ENCODE measurements around the gene CAMK1G. TPM values are rescaled to one million over a fixed set of nuclear protein-coding genes. Genes with fewer than 3 reads are reported as not detected.

Gene CAMK1G
- total and polyA plus RNA-seq, 9 of the 15 experiments (the other 6 are each of a cell fraction or from before 2014, with no cell fraction given), result not detected

DNA sequence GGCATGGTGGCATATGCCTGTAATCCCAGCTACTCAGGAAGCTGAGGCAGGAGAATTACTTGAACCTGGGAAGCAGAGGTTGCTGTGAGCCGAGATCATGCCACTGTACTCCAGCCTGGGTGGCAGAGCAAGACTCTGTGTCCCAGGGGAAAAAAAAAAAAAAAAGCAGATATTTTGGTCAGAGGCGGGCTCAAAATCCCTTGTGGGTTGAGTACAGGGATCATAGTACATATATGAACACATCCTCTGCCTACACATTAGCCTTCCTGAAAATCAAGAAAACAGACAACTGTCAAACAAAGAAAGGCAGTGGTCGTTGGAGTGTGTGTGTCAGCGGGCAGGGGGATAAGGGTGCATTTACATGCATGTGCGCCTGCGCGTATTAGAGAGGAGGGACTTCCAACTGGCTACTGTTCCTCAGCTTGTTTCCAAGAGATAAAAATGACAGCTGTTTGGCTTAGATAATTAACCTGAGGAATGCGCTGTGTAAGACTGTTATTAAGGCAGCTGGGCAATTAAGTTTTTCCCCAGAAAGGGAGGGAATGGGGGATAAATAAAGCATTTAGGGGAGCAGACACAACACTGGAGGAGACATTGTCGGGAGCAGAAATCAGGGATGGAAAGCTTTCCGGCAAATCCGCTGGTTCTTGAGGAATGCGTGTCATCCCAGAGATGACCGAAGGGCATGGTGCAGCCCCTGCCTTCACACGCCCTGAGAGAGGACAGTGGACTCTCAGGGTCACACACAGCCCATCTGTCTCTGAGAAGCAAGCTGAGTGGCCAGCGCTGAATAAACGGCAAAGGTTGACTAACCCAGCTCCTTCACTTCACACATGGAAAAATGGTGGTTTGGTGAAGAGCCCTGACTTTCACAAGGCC lies 62.3 kb downstream of the CAMK1G start (continued):
- TF ChIP-seq CREBBP (IDR thresholded peaks at IDR 0.05; ENCODE audit: low read depth, low read length) (no peak), JUND (IDR thresholded peaks at IDR 0.05; ENCODE audit: borderline replicate concordance, low read depth, low read length) (peak; percentile 54; the same call in 1 of the 2 replicates), JUND (tag; IDR thresholded peaks at IDR 0.05; ENCODE audit: borderline replicate concordance, low read depth, low read length) (peak; percentile 51; the same call in 2 of the 3 replicates), RBBP5 (IDR thresholded peaks at IDR 0.05; ENCODE audit: borderline replicate concordance, insufficient read depth, low read length, poor library complexity, severe bottlenecking) (peak; percentile 75), SRF (CRISPR knock-in tag; IDR thresholded peaks at IDR 0.05) (no peak), ZNF282 (CRISPR knock-in tag; IDR thresholded peaks at IDR 0.05) (no peak), XRCC4 (IDR thresholded peaks at IDR 0.05; ENCODE audit: extremely low read depth, insufficient read depth, insufficient read length) (no peak), SMAD1 (IDR thresholded peaks at IDR 0.05; ENCODE audit: low read depth, low read length, partially characterized antibody) (no peak), RCOR1 (IDR thresholded peaks at IDR 0.05; ENCODE audit: borderline replicate concordance in 1 of 2, low read depth in 2 of 2, low read length in 2 of 2) (peak in 1 of 2 experiments; percentile 79; a peak in 2 of 4 replicates), SLC30A9 (CRISPR knock-in tag; IDR thresholded peaks at IDR 0.05) (no peak), ZBTB43 (CRISPR knock-in tag; IDR thresholded peaks at IDR 0.05) (no peak), BCL6 (CRISPR knock-in tag; IDR thresholded peaks at IDR 0.05) (peak; percentile 18; the same call in 1 of the 2 replicates), ZNF512 (tag; IDR thresholded peaks at IDR 0.05) (no peak), TOE1 (IDR thresholded peaks at IDR 0.05; ENCODE audit: borderline replicate concordance) (no peak), TOE1 (CRISPR knock-in tag; IDR thresholded peaks at IDR 0.05; ENCODE audit: borderline replicate concordance, low read depth) (0 out of 2 replicates have a peak, but pooled peaks have one; percentile 11), RAD51 (IDR thresholded peaks at IDR 0.05; ENCODE audit: borderline replicate concordance, low read depth) (no peak)
- TF ChIP-seq, protein P1, sequence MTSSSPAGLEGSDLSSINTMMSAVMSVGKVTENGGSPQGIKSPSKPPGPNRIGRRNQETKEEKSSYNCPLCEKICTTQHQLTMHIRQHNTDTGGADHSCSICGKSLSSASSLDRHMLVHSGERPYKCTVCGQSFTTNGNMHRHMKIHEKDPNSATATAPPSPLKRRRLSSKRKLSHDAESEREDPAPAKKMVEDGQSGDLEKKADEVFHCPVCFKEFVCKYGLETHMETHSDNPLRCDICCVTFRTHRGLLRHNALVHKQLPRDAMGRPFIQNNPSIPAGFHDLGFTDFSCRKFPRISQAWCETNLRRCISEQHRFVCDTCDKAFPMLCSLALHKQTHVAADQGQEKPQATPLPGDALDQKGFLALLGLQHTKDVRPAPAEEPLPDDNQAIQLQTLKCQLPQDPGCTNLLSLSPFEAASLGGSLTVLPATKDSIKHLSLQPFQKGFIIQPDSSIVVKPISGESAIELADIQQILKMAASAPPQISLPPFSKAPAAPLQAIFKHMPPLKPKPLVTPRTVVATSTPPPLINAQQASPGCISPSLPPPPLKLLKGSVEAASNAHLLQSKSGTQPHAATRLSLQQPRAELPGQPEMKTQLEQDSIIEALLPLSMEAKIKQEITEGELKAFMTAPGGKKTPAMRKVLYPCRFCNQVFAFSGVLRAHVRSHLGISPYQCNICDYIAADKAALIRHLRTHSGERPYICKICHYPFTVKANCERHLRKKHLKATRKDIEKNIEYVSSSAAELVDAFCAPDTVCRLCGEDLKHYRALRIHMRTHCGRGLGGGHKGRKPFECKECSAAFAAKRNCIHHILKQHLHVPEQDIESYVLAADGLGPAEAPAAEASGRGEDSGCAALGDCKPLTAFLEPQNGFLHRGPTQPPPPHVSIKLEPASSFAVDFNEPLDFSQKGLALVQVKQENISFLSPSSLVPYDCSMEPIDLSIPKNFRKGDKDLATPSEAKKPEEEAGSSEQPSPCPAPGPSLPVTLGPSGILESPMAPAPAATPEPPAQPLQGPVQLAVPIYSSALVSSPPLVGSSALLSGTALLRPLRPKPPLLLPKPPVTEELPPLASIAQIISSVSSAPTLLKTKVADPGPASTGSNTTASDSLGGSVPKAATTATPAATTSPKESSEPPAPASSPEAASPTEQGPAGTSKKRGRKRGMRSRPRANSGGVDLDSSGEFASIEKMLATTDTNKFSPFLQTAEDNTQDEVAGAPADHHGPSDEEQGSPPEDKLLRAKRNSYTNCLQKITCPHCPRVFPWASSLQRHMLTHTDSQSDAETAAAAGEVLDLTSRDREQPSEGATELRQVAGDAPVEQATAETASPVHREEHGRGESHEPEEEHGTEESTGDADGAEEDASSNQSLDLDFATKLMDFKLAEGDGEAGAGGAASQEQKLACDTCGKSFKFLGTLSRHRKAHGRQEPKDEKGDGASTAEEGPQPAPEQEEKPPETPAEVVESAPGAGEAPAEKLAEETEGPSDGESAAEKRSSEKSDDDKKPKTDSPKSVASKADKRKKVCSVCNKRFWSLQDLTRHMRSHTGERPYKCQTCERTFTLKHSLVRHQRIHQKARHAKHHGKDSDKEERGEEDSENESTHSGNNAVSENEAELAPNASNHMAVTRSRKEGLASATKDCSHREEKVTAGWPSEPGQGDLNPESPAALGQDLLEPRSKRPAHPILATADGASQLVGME (CRISPR knock-in tag; IDR thresholded peaks at IDR 0.05), result peak; percentile 57; the same call in 1 of the 2 replicates
